GM18870 (cell line): ENCODE measurements around the gene SLCO2B1.
"Not testable (repeated sequence)": the region's sequence is repeated elsewhere in the genome, so short reads cannot be mapped to it uniquely, and the experiment has no call there.

ENCODE experiments used
- ATAC-seq: cut with Tn5 transposase; IDR thresholded peaks from one replicate; pipeline ENCODE4 v1.9.1; 2021; ENCODE audit warnings: moderate library complexity; ENCODE audit not compliant: unreplicated experiment

The SLCO2B1 gene, protein sequence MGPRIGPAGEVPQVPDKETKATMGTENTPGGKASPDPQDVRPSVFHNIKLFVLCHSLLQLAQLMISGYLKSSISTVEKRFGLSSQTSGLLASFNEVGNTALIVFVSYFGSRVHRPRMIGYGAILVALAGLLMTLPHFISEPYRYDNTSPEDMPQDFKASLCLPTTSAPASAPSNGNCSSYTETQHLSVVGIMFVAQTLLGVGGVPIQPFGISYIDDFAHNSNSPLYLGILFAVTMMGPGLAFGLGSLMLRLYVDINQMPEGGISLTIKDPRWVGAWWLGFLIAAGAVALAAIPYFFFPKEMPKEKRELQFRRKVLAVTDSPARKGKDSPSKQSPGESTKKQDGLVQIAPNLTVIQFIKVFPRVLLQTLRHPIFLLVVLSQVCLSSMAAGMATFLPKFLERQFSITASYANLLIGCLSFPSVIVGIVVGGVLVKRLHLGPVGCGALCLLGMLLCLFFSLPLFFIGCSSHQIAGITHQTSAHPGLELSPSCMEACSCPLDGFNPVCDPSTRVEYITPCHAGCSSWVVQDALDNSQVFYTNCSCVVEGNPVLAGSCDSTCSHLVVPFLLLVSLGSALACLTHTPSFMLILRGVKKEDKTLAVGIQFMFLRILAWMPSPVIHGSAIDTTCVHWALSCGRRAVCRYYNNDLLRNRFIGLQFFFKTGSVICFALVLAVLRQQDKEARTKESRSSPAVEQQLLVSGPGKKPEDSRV

DNA sequence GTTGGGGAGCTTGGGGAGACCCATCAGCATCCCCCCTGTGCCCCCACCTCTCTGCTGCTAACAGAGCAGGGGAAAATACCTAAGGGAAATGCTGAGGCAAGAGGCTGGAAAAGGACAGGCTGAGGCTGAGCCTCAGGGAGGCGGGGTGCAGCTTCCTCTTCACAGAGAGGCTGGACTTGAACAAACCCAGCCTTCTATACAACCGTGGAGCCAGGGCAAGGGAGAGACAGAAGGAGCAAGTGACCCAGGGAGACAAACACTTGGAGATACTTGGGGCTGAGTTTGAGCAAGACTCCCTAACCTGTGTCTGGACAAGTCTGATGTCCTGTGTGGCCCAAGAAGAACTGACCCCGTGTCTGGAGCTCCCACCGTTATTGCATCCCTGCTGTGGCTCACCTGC lies at the start of gene SLCO2B1:
Gene SLCO2B1 (plus strand): TSS at position 229 of the 400 bp plus-strand sequence. CDS start 275 bp downstream, outside the sequence.
- no peak for ATAC-seq

DNA sequence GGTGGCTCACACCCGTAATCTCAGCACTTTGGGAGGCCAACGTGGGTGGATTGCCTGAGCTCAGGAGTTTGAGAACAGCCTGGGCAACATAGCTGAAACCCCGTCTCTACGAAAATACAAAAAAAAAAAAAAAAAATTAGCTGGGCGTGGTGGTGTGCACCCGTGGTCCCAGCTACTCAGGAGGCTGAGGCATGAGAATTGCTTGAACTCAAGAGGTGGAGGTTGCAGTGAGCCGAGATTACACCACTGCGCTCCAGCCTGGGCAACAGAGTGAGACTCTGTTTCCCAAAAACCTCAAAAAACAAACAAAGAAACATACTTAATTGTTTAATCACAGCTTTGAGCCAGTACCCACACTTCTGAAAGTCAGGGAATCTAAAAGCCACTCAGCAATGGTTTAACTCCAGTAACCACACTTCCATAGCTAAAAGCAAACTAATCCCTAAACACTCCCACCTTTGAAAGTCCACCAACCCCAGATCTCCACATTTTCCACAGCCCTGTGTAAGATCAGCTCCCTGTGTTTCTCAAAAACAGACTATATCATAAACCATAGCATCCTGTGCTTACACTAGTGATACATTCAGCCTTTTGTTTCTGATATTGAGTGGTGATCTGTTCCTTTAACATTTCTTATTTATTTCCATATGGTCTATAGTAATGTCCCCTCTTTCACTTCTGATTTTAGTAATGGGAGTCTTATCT lies 49.3 kb upstream of the SLCO2B1 start:
- ATAC-seq = no peak

DNA sequence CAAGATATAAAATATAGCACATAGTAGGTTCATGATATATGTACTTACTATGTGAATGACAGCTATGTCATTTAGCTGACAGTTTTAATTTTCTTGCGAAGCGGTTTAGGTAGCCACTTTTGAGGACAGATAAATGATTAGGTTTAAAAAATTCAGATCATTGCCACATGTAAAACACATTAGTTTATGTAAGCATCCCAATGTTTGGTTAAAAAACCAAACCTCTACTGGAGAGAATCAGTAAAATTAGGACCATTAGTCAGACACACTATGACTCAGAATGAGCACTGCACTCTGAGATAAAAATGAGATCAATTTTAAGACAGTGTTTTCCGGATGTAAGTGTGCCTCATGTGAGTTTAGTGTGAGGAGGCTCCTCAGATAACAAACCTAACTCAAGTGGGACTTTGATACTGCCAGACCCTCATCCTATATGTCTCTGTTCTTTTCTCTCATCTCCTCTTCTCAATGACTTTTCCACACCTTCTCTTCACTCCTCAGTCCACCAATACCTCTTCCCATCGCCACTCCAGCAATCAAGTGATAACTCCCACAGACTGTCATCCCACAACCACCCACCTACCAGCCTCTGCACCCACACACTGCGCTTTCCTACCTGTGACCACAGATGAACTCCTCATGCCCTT lies 47.4 kb upstream of the SLCO2B1 start:
- no peak for ATAC-seq

DNA sequence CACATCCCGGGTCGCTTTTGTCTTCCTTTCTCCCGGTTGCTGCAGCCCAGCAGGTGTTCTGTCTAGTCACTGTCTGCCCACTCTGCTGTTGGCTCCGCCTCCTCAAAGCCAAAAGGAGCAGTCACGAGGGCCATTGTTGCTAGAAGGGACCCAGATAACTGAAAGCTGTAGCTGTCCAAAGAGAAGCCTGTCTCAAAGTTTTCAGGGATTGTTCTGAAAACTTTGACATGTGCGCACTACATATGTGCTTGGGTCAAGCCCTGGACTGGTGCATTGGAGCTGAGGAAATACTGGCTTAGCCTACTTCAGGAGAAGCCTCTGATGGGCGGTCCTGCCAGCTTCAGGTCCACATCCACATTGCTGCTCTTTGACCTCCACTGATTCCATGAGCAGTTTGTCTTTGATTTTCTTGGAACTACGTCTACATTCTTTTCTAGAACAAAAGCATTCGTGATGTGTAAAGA lies 45.4 kb upstream of the SLCO2B1 start:
- no peak for ATAC-seq

DNA sequence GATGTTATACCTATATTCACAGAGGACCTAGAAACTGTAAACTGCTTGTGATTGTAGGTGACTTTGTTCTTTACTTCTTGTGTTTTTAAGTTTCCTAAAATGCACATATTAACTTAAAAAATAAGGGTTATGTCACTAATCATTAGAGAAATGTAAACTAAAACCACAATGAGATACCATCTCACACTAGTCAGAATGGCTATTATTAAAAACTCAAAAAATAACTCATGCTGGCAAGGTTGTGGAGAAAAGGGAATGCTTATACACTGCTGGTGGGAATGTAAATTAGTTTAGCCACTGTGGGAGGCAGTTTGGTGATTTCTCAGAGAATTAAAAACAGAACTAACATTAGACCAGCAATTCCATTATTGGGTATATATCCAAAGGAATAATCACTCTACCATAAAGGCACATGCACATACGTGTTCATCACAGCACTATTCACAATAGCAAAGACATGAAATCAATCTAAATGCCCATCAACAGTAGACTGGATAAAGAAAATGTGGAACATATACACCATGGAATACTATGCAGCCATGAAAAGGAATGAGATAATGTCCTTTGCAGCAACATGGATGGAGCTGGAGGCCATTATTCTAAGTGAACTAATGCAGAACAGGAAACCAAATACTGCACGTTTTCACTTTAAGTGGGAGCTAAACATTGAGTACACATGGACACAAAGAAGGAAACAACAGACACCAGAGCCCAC lies 44.8 kb upstream of the SLCO2B1 start:
- not testable (repeated sequence) for ATAC-seq

DNA sequence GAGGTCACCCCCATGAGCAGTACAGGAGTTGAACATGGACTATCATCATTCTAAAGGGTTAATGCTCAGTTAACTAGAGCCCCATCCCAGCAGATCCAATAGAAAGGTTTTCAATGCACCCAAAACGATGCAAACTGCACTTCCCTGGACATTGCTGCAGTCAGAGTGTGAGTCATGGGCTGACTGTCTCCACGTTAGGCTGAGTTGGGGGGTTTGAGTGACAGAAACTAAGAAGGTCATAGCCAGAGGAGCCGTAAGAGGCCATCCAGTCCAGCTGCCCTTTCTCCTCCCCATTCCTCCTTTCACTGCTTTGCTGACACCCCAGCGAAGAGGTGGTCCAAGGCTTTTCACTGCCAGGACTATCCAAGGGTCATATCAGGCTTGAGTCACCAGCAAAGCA lies 43.7 kb upstream of the SLCO2B1 start:
- no peak for ATAC-seq

DNA sequence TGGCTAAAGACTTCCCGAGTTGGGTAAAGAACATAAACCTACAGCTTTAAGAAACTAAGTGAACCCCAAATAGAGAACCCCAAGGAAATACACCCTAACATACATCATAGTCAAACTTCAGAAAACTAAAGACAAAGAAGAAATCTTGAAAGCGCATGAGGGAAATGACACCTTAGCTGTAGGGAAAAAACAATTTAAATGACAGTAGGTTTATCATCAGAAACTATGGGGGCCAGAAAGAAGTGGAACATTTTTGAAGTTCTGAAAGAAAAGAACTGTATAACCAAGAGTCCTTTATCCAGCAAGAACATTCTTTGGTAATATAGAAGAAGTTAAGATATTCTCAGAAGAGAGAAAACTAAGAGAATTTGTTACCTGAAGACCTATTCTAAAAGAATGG lies 38.7 kb upstream of the SLCO2B1 start:
- no peak for ATAC-seq

DNA sequence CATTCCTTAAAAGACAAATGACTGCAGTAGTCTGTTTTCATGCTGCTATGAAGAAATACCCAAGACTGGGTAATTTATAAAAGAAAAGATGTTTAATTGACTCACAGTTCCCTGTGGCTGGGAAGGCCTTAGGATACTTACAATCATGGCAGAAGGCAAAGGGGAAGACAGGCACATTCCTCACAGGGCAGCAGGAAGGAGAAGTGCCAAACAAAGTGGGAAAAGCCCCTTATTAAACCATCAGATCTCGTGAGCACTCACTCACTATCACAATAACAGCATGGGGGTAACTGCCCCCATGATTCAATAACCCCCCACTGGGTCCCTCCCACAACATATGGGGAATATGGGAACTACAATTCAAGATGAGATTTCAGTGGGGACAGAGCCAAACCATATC lies 37.9 kb upstream of the SLCO2B1 start:
- no peak for ATAC-seq

DNA sequence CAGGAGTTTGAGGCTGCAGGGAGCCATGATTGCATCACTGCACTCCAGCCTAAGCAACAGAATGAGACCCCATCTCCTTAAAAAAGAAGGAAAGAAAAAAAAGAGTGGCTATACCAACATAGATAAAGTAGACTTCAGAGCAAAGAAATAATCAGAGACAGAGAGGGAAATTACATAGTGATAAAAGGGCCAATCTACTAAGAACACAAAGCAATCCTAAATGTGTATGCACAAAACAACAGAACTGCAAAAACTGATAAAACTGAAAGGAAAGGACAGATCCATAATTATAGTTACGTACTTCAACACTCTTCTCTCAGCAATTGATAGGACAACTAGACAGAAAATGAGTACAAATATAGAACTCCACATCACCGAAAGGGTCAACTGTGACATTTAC lies 36.4 kb upstream of the SLCO2B1 start:
- ATAC-seq = no peak

DNA sequence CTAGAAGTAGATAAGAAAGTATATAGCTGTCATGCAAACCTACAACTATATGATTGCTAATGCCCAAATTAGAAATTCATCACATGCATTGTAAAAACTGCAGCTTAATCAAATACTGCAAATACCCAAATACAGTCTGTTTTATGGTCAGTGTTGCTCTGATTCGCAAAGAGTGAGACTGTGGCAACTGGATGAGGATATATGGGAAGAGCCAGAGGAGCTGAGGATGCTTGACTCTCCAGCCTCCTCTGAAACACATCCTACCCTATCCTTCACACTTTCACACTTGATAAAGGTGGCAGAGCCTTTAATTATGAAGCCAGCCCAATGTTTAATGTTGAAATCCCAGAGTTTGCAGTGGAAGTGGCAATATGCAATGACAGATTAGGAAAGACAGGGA lies 32.3 kb upstream of the SLCO2B1 start:
- no peak for ATAC-seq

DNA sequence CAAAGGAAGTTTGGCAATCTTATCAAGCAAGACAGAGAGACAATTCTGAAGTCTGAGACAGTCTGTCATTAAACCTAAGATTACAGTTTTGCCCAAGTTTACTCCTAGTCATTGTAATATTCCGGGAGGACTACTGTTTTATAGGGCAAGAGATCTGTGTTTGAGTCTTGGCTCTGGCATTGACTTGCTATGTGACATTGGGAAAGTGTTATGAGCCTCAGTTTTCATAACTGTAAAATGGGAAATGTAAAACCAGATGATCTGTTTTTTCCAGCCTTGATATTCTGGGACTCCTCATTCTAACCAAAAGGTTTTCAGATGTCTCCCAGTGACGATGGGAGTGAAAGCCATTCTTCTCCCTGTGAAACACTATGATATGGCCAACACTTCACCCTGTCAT lies 24.3 kb upstream of the SLCO2B1 start:
- ATAC-seq = no peak

DNA sequence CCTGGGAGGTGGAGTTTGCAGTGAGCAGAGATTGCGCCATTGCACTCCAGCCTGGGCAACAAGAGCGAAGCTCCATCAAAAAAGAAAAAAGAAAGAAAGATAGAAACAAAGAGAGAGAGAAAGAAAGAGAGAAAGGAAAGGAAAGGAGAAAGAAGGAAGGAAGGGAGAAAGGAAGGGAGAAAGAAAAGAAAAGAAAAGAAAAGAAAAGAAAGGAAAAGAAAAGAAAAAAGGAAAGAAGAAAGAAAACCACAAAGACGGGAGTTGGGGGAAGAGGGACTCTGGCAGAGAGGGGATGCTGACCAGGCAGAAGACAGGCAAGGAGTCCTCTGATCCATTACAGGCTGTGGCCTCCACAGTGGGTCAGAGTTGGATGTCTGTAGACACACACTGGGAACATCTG lies 18.8 kb upstream of the SLCO2B1 start:
- no peak for ATAC-seq

DNA sequence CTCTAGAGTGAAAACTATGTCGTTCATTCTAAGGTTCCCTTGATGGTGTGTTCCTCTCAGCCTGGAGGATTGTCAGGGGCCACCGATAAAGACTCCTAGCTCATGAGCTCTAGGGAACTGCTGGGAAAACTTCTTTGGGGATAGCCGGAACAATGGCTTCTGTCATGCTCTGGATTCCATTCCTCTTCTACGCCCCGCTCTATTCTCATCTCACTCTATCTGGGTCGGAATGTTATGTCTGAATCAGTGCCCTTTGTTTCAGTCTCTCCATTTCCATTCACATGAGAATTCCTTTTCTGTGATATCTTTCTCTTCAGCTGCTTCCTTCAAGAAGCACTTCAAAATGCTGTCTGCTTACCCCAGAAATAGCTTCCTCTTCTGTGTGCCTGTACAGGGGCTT lies 16.9 kb upstream of the SLCO2B1 start:
- ATAC-seq = no peak

DNA sequence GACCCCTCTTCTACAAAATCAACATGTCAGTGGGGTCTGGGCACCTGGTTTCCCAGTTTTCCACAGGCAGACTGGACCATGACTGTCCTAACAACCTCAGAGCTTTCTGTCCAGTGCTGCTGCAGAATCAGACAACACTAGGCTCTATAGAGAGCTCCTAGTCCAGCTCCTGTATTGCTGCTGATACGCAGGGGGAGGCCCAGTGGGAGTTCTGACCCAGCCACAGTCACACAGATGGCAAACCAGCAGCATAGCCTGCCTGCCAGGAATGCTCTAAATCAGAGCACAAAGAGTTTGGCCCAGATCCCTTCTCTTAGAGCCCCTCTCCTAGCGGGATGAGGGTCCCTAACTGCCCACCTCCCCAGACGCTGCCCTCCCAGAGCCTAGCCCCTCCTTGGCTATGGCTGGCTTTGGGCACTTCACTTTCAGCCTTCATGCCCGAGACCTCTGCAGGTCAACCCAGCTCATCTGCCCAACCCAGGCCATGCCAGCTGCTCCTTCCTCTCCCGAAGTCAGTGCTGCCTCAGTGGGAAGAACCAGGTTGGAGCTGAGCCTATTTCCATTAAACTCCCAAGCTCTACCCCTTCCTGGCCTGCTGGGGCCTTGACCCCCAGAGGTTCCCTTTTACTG lies 15.8 kb upstream of the SLCO2B1 start:
- no peak for ATAC-seq

DNA sequence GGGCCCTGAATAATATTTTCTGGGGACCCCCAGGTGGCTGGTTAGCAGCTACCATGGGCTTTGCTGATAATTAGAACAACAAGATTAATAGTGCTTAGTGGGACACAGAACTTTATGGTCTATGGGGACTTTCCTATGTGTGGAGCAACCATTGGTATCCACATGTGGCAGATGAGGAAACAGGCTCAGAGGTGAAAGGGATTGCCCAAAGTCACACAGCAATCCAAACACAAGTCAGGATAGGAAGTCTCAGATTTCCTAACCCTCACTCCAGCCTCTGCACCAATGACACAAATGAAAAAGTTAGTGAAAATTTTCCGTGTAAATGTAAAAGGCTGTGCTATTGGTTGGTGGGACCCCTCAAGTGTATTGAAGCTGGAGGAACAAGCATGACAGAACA lies 15.3 kb upstream of the SLCO2B1 start:
- no peak for ATAC-seq

DNA sequence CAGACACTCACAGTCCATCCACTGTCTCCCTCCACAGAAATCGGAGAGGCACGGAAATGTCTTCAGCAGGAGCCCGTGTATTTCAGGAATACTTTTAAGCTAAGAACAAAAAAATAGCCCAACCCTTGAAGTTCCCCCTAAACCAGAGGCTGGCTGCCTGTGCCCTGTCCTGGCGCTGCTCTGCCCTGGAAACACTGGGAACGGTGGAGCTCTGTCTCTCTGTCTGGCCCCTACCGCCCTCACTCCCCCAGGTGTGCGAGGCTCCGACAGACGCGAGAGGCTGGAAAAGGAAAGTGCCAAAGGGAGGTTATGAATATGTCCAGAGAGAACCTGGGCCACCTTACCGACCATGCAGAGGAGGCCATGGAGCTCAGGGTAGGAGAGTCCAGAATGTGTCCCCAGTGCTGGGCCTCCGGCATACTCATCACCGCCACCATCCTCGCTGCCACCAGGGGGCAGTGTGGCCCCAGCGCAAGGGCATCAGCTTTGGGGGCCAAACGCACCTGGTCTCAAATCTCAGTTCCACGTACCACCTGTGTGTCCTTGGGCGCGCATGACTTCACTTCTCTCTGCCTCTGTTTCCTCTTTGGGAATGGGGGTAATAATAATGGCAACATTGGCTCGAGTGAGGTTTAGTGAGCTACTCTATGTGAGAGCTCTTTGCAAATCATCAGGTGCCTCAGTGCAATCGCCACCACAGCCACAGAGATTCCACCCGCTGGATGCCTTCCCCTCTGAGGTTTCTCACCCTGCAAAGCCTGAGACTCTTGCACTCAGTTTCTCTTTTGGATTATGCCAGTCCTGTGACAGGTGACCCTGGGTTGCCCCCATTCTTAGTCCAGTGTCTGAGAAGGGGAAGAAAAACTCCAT lies 10.4 kb upstream of the SLCO2B1 start:
- no peak for ATAC-seq

DNA sequence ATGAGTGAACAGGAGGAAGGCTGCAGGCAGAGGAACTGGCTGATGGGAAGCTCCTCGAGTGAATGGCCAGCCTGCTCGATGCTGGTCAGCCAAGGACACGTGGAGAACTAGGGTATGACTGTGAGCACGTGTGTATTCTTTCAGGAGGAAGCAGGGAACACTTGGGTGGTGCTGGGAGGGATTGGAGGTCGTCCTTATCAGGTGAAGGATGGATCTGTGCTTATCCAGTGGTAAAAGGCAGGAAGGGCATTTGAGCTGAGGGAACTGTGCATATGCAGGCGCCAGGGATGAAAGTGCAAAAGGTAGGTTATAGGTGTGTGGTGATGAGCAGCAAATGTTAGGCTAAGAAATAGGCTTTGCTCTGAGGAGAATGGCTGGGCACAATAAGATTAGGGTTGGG lies 9.7 kb upstream of the SLCO2B1 start:
- no peak for ATAC-seq

DNA sequence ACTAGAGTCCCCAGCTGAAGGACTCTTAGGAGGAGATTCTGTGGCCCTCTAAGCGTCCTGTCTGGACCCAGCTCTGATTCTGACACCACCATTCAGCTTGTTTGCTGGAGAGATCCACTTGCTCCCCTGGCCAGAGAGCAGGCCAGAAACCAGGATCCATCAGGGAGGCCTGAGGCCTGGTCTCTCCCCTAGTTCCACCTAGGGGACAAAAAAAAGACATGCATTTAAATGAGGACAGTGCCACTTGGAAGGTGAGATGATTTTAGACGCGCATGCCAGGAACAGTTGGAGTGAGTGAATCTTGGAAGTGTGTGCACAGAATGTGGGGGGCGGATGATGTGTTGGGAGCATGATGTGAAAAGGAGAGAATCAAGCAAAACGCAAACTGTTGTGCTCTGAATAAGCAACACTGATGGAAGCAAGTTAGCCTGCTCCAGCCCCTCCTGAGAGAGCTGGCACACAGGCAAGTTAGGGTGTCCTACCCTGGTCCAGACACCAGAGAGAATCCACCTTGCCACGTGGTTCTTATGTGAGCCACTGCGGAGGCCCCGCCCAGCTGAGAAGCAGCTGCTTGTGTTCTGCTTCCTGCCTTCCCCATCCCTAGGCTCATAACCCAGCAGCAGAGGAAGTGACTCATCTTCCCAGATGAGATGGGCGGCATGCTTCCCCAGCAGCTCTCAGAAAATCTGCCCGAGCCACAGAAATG lies 8.0 kb upstream of the SLCO2B1 start:
- peak; percentile 62 for ATAC-seq

DNA sequence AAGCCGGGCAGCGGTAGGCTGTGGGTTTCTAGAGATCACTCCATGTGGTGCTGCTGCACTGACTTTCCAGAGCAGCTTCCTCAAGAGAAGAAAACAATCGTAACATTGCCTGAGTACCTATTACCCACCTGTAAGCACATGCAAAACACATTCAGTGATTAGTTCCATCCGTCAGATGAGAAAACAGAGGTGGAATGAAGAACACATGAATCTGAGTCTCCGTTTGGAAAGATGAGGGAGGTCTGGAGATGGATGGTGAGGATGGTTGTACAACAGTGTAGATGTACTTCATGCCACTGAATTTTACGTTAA lies 7.5 kb upstream of the SLCO2B1 start:
- ATAC-seq = peak; percentile 14
